GM18907 (cell line): ENCODE measurements around the gene PTCD3.

Experiments used
- ATAC-seq: cut with Tn5 transposase; IDR thresholded peaks from one replicate; pipeline ENCODE4 v1.9.1; 2021; ENCODE audit warnings: mild to moderate bottlenecking, moderate library complexity; ENCODE audit not compliant: unreplicated experiment

PTCD3 gene

GRCh38 chr2:86079981-86080911, 25.8 kb upstream of the PTCD3 start:
- peak; percentile 84 for ATAC-seq

- no peak for ATAC-seq
These were observed 24.3 kb upstream of the PTCD3 start for GRCh38 chr2:86081724-86082123.

GRCh38 chr2:86082756-86083155, 23.3 kb upstream of the PTCD3 start:
- no peak for ATAC-seq

- ATAC-seq: no peak
These were observed 17.8 kb upstream of the PTCD3 start for GRCh38 chr2:86087936-86088850.

- ATAC-seq: no peak
These were observed 11.8 kb upstream of the PTCD3 start for GRCh38 chr2:86094229-86094628.

GRCh38 chr2:86097114-86097896, 8.7 kb upstream of the PTCD3 start:
- no peak for ATAC-seq

GRCh38 chr2:86097913-86098312, 8.1 kb upstream of the PTCD3 start:
- no peak for ATAC-seq

- ATAC-seq: no peak
These were observed 3.9 kb upstream of the PTCD3 start for GRCh38 chr2:86102157-86102556.

- ATAC-seq: peak; percentile 76
These were observed 625 bp upstream of the PTCD3 start, which contains the start of gene POLR1A for GRCh38 chr2:86105252-86105968. Gene POLR1A, minus strand, starts transcription at chr2:86105886. Its CDS starts 110 bp downstream, at chr2:86105776.

GRCh38 chr2:86107031-86107430, 996 bp downstream of the PTCD3 start:
- ATAC-seq: no peak

GRCh38 chr2:86118130-86118529, 12.1 kb downstream of the PTCD3 start:
- no peak for ATAC-seq

- ATAC-seq: no peak
These were observed 17.4 kb downstream of the PTCD3 start for GRCh38 chr2:86123328-86123925.

- ATAC-seq: no peak
These were observed 18.6 kb downstream of the PTCD3 start for GRCh38 chr2:86124683-86125082.

GRCh38 chr2:86134709-86135108, 28.7 kb downstream of the PTCD3 start:
- ATAC-seq: no peak

- ATAC-seq: no peak
These were observed 29.6 kb downstream of the PTCD3 start for GRCh38 chr2:86135653-86136052.

GRCh38 chr2:86136141-86136540, 30.1 kb downstream of the PTCD3 start:
- ATAC-seq: no peak

GRCh38 chr2:86138736-86139625, 32.9 kb downstream of the PTCD3 start:
- no peak for ATAC-seq

- no peak for ATAC-seq
These were observed 33.9 kb downstream of the PTCD3 start for GRCh38 chr2:86139981-86140380.

GRCh38 chr2:86140969-86141392, 34.9 kb downstream of the PTCD3 start:
- ATAC-seq: no peak
